Umbilical cord (tissue), 2 donors: Measurements from ENCODE around the gene EEF1A2. TPM values are rescaled to one million over a fixed set of nuclear protein-coding genes. Genes with fewer than 3 reads are reported as not detected.
A peak's percentile ranks its signal among the peaks of the same experiment; 100 is the strongest.

ENCODE experiments used
- DNase-seq: peaks from one replicate; pipeline ENCODE4 v3.0.0-alpha.2; 2015; ENCODE audit warnings: low spot score
- total RNA-seq: library from RNA; depleted of rRNA; stranded (reverse); fragments of >200 nt; gene quantifications from one replicate; pipeline ENCODE4 v1.2.3, GENCODE V29; 2014; ENCODE audit warnings: low replicate concordance; ENCODE audit not compliant: insufficient read depth

EEF1A2 gene
- 7.2 TPM for total RNA-seq

DNA sequence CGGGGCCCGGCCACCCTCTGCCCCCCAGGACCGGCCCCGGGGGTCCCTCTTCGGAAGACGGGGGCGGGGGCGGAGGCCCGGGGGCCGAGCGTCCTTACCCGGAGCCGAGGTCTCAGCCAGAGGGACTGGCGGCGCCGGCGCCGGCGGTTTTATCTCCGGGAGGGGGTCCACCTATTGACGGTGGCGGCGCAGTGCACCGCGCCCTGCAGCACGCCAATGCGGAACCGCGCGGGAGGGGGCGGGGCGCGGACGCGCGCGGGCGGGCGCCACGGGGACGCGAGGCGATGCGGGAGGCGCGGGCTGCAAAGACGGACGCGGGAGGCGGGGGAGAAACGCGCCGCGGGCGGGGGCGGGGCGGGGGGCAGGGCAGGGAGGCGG, at the start of gene EEF1A2:
Gene EEF1A2, minus strand, starts transcription at position 124 of the 378 bp plus-strand sequence. CDS start 1,320 bp downstream, outside the sequence.
- no peak for DNase-seq

DNA sequence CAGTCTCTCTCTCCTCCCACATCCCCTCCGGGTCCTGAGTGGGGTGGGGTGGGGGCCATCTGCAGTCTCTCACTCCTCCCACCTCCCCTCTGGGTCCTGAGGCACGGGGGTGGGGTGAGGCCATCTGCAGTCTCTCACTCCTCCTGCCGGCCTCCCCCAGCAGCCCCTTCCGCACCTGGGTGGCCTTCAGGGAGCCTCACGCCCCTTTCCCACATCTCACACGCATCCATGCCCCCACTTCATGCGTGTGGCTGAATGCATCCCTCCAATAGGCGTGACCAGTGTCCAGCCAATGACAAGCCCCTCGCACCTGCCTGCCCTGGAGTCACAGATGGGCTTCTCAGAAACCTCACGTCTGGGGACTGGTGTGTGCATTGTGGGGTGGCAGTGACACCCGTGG, 49.7 kb upstream of the EEF1A2 start:
- no peak for DNase-seq

- no peak for DNase-seq
These were observed 49.0 kb upstream of the EEF1A2 start, which contains the start of gene SRMS for GRCh38 chr20:63547725-63548480. TSS of gene SRMS (minus strand) at chr20:63547749. CDS start at chr20:63547463, 286 bp downstream.

GRCh38 chr20:63546956-63547724, 48.3 kb upstream of the EEF1A2 start:
- DNase-seq, result no peak

DNA sequence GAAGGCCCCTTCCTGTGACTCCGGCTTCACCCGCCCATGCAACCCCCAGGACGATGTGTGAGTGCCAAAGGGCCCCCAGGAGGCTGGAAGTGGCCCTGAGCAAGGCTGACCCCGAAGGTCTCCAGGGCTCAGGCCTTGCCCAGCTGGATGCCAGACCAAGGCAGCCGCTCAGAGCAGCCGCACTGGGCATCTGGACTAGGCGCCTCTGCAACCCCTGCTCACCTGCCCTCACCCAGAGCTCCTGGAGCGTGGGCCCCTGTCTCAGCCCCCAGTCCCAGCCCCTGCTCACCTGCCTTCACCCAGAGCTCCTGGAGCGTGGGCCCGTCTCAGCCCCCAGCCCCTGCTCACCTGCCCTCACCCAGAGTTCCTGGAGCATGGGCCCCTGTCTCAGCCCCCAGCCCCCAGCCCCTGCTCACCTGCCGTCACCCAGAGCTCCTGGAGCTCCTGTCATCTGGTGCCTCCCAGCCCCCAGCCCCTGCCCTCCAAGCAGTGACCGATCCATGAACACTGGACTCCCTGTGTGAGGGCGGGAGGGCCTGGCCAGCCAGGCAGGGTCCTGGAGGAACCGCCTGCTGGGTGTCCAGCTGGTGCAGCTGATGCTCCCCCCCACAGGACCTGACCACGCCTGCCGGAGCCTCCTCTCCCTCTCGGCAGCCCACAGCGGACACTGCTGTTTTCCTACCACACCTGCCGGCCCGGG, 47.5 kb upstream of the EEF1A2 start:
- DNase-seq, result no peak

- no peak for DNase-seq
These were observed 46.9 kb upstream of the EEF1A2 start for GRCh38 chr20:63545814-63546213.

DNA sequence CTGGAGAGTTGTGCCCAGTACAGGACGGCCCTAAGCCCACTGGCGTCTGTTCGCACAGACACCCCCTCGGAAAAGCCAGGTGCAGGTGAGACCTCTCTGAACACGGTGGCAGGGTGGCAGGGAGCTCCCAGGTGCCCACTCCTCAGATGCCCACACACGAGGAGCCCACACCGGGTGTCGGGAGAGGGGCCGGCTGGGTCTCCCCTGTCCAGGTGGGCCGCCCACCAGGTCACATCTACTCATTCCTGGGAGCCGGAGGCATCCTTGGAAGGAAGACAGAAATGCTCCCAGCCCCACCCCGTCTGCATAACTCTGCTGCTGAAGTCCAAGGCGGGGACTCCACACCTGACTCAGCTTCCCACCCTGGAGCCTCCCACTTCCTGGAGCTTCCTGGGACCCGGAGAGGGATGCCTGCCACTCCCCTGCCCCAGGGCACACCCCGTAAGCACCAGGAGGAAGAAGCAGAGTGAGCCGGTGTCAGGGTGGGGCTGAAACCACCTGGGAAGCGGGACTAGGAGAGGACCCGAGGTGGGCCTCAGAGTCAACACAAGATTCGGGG, 46.2 kb upstream of the EEF1A2 start:
- no peak for DNase-seq

DNA sequence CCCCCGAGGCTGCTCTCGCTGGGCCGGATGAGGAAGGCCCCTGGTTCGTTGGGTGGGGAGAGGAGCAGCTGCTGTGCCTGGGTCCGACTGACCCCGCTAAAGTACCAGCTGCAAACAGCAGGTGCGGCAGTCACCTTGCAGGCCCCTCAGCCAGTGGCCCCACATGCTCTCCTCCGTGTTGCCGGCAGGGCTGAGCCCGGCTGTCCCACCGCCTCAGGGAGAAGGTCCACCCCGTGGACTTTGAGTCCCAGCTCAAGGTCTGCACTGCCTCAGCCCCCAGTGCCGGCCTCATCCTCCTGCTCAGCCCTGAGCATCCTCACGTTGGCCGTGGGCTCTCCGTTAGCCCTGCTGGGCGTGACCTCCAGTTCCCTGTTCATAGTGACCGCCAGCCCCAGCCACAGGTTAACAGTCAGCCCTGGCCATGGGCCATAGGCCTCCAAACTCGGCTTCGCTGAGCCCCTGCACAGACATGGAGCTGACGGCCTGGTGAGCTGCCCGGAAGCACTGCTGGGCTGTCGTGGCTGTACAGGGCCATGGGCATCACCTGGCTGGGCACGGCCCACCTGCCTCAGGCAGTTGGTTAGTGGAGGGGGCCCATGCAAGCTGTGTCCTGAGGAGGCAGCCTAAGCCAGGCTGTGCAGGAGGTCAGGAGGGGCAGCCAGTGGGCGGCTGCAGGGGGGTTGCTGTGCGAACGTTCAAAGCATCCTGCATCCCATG, 45.5 kb upstream of the EEF1A2 start:
- DNase-seq, result no peak

- no peak for DNase-seq
These were observed 44.9 kb upstream of the EEF1A2 start for GRCh38 chr20:63543733-63544132.

DNA sequence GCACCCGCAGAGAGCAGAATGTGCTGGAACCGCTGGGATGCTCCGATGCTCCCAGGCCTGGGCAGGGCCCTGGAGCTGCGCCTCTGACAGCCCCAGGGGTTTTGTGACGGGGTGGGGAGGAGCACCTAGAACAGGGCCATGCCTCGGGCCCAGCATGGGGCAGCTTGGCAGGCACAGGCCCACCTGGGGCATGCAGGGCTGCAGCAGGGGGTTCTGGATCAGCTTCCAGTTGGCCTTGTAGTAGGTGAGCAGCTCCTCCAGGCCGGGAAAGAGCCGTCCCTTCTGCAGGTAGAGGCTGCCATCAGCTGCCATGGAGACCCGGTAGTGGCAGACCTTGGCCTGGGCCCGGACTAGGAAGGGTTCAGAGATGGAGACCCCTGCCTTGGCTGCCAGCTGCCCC, 44.2 kb upstream of the EEF1A2 start:
- no peak for DNase-seq

GRCh38 chr20:63542696-63543095, 43.8 kb upstream of the EEF1A2 start:
- DNase-seq, result no peak

DNA sequence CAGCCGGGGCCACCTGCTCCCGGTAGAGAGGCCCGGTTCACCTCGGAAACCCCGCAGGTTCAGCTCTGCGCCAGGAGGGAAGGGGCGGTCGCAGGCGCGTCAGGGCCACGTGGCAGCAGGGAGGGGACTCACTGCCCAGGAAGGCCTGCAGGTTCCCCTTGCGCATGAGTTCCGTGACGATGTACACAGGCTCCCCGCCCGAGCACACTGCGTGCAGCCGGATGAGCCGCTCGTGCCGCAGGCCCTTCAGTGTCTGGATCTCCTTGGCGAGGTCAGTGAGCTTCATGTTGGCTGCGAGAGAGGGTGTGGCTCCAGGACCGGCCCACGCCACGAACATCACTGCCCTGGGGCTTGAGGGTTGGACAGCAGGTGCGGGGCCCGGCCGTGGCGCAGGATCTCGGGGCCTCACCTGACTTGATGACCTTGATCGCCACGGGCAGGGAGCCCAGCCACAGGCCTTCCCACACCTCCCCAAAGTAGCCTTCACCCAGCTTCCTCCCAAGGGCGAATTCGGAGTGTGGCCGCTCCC, 43.2 kb upstream of the EEF1A2 start:
- no peak for DNase-seq

DNA sequence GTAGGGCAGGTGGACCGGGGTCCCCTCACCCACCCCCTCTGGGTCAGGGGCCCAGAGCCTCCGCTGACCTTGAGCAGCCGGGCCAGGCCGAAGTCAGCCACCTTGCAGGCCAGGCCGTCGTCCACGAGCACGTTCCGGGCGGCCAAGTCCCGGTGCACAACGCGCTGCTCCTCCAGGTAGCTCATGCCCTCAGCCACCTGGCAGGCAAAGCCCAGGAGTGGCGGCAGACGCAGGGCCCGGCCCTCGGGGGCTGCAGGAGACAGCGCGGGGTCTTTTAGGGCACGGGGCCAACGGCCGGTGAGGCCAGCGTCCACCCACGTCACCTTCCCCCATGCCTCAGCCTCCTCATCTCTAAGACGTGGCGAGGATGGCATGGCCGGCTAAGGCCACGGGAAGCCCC, 42.5 kb upstream of the EEF1A2 start:
- no peak for DNase-seq

GRCh38 chr20:63540417-63541186, 41.7 kb upstream of the EEF1A2 start:
- DNase-seq, result no peak

GRCh38 chr20:63539441-63540370, 40.8 kb upstream of the EEF1A2 start:
- DNase-seq, result no peak

DNA sequence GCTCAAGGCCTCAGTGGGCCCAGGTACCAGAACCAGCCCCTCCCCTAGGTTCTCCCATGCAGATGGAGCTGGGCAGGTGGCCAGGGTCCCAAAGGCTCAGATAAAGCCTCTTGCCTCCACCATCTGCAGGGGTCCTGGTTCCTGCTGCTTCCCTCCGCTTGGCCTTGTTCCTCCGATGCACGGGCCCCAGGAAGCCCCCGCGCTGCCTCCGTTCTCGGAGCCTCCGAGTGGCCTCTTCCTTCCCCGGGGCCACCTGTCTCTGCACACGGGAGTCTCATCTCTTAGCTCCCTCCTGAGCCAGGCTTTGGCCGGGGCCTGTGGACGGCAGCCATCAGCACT, 40.2 kb upstream of the EEF1A2 start:
- no peak for DNase-seq

GRCh38 chr20:63538204-63539091, 39.6 kb upstream of the EEF1A2 start:
- DNase-seq, result no peak

- peak; percentile 91 for DNase-seq
These were observed 38.8 kb upstream of the EEF1A2 start for GRCh38 chr20:63537525-63538203.
